ENCODE results near the gene GASK1A.

- no peak for TF ChIP-seq EZH2 (IDR thresholded peaks at IDR 0.05; ENCODE audit: low read length, missing control alignments)
- TF ChIP-seq CTCF (conservative IDR thresholded peaks at IDR 0.05 in 1 of 2, IDR thresholded peaks at IDR 0.05 in 1 of 2; ENCODE audit: low read depth in 1 of 2, low read length in 2 of 2) = no peak
These were observed 93.2 kb downstream of the GASK1A start for GRCh38 chr3:43072361-43072760.

Data from fibroblast of lung (primary cell).